Measurements from ENCODE around the gene PROX1. TPM values are rescaled to one million over a fixed set of nuclear protein-coding genes. Genes with fewer than 3 reads are reported as not detected.

Gene PROX1
- total and polyA plus RNA-seq, 2 of the 4 experiments (the other 2 are of a cell fraction), result under 0.01 to 0.02 TPM

DNA sequence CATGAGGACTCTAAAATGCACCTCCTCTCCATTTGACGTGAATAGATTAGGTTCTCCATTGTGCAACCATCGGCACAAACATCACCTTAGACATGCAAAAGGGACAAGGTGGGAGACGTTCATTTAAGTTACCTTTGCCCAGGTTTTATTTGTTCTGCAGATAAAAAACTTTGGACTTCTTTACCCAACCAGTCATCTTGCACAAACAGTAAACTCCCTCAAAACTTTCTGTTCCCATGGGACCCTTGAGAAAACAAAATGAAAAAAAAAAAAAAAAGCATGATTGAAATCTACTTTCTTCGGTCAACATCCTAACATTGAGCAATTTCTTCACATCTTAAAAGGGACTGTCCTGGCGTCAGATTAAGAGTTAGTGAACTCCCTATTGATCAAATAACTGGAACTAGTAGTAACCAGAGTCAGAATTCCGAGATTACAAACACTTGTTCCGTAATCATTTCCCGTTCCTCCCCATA is 31.4 kb upstream of the PROX1 start:
- ChIA-PET CTCF (no interaction called here), POLR2A (ENCODE audit: unreplicated experiment) (no interaction called here)
- Histone ChIP-seq H2BK15ac (ENCODE audit: low read depth, low read length) (no peak overlapping the region), H3K56ac (ENCODE audit: extremely low read depth, insufficient read depth, low read length) (no peak overlapping the region), H3K23ac (ENCODE audit: low read depth, low read length) (no peak overlapping the region), H3K9ac (ENCODE audit: low read depth, low read length) (no peak overlapping the region), H4K5ac (ENCODE audit: low read depth, low read length) (no peak overlapping the region), H2AFZ (replicated peaks; ENCODE audit: low read length, poor library complexity) (no peak overlapping the region), H3K4ac (ENCODE audit: low read depth, low read length) (no peak overlapping the region), H4K20me1 (ENCODE audit: insufficient read depth, low read length) (no peaks in the 10 kb centered on the region), H3K18ac (ENCODE audit: low read depth, low read length) (no peak overlapping the region), H3K36me3 (ENCODE audit: control insufficient read depth, insufficient read depth, low read length) (no peaks in the 10 kb centered on the region), H3K4me1 (ENCODE audit: control insufficient read depth, insufficient read depth, low read length) (no peaks in the 10 kb centered on the region), H3K27ac (ENCODE audit: insufficient read depth, low read length) (no peak overlapping the region), H3K9me1 (ENCODE audit: insufficient read depth, low read length) (no peaks in the 10 kb centered on the region), H2BK120ac (ENCODE audit: low read depth, low read length) (no peak overlapping the region), H4K91ac (ENCODE audit: insufficient read depth, low read depth, low read length) (no peak overlapping the region), H2AK5ac (ENCODE audit: low read depth, low read length) (no peak overlapping the region), H4K8ac (ENCODE audit: low read depth in 2 of 2, low read length in 2 of 2) (no peak overlapping the region), H2BK20ac (ENCODE audit: low read depth, low read length) (no peak overlapping the region), H3K14ac (replicated peaks; ENCODE audit: low read depth, low read length) (no peak overlapping the region), H3K9me3 (ENCODE audit: control insufficient read depth, insufficient read depth, low read length) (no peaks in the 10 kb centered on the region), H3K4me2 (ENCODE audit: low read depth, low read length) (no peak overlapping the region), H3K79me1 (ENCODE audit: low read depth in 1 of 2, low read length in 2 of 2) (no peaks in the 10 kb centered on the region), H2BK5ac (ENCODE audit: low read depth, low read length, poor library complexity, severe bottlenecking) (no peak overlapping the region), H2AK9ac (replicated peaks; ENCODE audit: low read depth, low read length, poor library complexity) (no peak overlapping the region), H3K4me3 (ENCODE audit: insufficient read depth, low read depth, low read length) (no peak overlapping the region), H3K27me3 (ENCODE audit: control insufficient read depth, insufficient read depth, low read length) (no peaks in the 10 kb centered on the region)
- dilution Hi-C loops (cut with HindIII; ENCODE audit: low sequenced_read_pairs, unreplicated experiment) (no loop called here), in situ Hi-C loops (cut with MboI; ENCODE audit: low sequenced_read_pairs) (no loop called here), intact Hi-C loops (cut with micrococcal nuclease) (no loop called here)
- DNase-seq, result no peak
- BruUV-seq (replicated peaks), result no TSS peak
- no peak for ATAC-seq (ENCODE audit: low read depth)
- WGBS, 2 experiments (ENCODE audit: extremely low coverage in 2 of 2, insufficient read length in 1 of 2), result 47% methylated on average over 2 of the region's 8 CpGs; no CpG with 5 or more reads in 1 of the 2 experiments
- TF ChIP-seq CHD1 (IDR thresholded peaks at IDR 0.05; ENCODE audit: low read depth, low read length) (no peak), SMC3 (IDR thresholded peaks at IDR 0.05; ENCODE audit: low read depth, low read length) (no peak), MAZ (IDR thresholded peaks at IDR 0.05; ENCODE audit: borderline replicate concordance, low read depth, low read length) (no peak), MXI1 (IDR thresholded peaks at IDR 0.05; ENCODE audit: borderline replicate concordance, low read depth, low read length) (no peak), POLR2A (IDR thresholded peaks at IDR 0.05; ENCODE audit: low read depth, low read length) (no peak), RCOR1 (IDR thresholded peaks at IDR 0.05; ENCODE audit: insufficient replicate concordance, low read length) (no peak), CEBPB (IDR thresholded peaks at IDR 0.05; ENCODE audit: low read depth, low read length) (no peak), BHLHE40 (IDR thresholded peaks at IDR 0.05; ENCODE audit: low read depth, low read length) (no peak), MAFK (IDR thresholded peaks at IDR 0.05; ENCODE audit: low read depth, low read length) (no peak), NFE2L2 (IDR thresholded peaks at IDR 0.05; ENCODE audit: low read depth, low read length) (no peak), RFX5 (IDR thresholded peaks at IDR 0.05; ENCODE audit: low read depth, low read length) (no peak), FOS (IDR thresholded peaks at IDR 0.05; ENCODE audit: low read depth, low read length) (no peak), RAD21 (IDR thresholded peaks at IDR 0.05; ENCODE audit: low read length) (no peak)
- TF ChIP-seq, protein P1, sequence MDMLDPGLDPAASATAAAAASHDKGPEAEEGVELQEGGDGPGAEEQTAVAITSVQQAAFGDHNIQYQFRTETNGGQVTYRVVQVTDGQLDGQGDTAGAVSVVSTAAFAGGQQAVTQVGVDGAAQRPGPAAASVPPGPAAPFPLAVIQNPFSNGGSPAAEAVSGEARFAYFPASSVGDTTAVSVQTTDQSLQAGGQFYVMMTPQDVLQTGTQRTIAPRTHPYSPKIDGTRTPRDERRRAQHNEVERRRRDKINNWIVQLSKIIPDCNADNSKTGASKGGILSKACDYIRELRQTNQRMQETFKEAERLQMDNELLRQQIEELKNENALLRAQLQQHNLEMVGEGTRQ (IDR thresholded peaks at IDR 0.05; ENCODE audit: low read depth, low read length), result no peak
- TF ChIP-seq, protein P2, sequence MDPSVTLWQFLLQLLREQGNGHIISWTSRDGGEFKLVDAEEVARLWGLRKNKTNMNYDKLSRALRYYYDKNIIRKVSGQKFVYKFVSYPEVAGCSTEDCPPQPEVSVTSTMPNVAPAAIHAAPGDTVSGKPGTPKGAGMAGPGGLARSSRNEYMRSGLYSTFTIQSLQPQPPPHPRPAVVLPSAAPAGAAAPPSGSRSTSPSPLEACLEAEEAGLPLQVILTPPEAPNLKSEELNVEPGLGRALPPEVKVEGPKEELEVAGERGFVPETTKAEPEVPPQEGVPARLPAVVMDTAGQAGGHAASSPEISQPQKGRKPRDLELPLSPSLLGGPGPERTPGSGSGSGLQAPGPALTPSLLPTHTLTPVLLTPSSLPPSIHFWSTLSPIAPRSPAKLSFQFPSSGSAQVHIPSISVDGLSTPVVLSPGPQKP (IDR thresholded peaks at IDR 0.05; ENCODE audit: borderline replicate concordance, low read depth, low read length), result no peak
- TF ChIP-seq, protein P3, sequence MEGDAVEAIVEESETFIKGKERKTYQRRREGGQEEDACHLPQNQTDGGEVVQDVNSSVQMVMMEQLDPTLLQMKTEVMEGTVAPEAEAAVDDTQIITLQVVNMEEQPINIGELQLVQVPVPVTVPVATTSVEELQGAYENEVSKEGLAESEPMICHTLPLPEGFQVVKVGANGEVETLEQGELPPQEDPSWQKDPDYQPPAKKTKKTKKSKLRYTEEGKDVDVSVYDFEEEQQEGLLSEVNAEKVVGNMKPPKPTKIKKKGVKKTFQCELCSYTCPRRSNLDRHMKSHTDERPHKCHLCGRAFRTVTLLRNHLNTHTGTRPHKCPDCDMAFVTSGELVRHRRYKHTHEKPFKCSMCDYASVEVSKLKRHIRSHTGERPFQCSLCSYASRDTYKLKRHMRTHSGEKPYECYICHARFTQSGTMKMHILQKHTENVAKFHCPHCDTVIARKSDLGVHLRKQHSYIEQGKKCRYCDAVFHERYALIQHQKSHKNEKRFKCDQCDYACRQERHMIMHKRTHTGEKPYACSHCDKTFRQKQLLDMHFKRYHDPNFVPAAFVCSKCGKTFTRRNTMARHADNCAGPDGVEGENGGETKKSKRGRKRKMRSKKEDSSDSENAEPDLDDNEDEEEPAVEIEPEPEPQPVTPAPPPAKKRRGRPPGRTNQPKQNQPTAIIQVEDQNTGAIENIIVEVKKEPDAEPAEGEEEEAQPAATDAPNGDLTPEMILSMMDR (conservative IDR thresholded peaks at IDR 0.05; ENCODE audit: low read depth, low read length), result no peak

Measured in IMR-90 (cell line).